GM11168 (cell line): ENCODE measurements around the gene CRELD2.

Source experiments
- in situ Hi-C: fragments of 300-500 bp; cut with MboI; formaldehyde crosslinking; loops from one replicate; pipeline ENCODE4 v1.12.0; 2022; ENCODE audit warnings: low sequenced_read_pairs; ENCODE audit not compliant: unreplicated experiment

The CRELD2 gene

DNA sequence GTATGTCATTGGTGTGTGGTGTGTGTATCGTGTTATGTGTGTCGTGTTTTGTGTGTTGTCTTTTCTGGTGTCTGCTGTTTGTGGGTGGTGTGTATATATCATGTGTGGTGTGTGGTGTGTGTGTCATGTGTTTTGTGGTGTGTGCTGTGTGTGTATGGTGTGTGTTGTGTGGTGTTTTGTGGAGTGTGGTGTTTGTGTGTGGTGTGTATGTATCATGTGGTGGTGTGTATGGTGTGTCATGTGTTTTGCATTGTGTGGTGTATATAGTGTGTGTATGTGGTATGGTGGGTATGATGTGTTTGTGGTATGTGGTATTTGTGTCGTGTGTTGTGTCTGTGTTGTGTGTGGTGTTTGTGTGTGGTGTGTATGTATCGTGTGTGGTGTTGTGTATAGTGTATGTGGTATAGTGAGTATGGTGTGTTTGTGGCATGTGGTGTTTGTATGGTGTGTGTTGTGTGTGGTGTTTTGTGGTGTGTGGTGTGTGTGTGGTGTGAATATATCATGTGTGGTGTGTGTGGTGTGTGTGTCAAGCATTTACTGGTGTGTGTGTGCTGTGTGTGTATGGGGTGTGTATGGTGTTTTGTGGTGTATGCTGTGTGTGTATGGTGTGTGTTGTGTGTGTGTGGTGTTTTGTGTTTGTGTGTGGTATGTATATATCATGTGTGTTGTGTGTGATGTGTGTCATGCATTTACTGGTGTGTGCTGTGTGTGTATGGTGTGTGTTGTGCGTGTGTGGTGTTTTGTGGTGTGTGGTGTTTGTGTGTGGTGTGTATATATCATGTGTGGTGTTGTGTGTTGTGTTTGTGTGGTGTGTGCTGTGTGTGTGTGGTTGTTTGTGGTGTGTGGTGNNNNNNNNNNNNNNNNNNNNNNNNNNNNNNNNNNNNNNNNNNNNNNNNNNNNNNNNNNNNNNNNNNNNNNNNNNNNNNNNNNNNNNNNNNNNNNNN is 54.9 kb downstream of the CRELD2 start:
- in situ Hi-C loops = no loop called here

DNA sequence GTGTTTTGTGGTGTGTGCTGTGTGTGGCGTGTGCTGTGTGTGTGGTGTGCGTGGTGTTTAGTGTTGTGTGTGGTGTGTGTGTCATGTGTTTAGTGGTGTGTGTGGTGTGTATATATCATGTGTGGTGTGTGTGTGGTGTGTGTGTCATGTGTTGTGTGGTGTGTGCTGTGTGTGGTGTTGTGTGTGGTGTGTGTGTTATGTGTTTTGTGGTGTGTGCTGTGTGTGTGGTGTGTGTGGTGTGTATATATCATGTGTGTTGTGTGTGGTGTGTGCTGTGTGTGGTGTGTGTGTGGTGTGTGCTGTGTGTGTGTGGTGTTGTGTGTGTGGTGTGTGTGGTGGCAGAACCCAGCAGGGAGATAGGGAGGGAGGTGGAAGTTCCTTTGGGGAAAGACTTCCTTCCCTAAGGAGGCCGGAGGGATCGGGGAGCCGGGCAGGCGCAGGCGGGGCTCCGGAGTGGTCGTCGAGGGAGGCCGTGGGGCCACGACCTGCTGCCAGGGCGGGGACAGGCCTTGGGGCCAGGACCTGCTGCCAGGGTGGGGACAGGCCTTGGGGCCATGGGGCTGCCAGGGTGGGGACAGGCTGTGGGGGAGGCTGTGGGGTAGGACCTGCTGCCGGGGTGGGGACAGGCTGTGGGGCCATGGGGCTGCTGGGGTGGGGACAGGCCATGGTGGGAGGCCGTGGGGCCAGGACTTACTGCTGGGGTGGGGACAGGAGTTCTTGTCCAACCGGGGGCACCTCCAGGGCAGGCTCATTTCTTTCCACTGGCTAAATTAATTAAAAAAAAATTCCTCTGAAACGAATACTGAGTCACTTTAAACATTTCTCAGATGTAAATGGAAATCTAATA is 57.3 kb downstream of the CRELD2 start:
- in situ Hi-C loops = no loop called here

GRCh38 chr22:49976439-49977175 is 58.2 kb downstream of the CRELD2 start:
- in situ Hi-C loops = no loop called here
